Caco-2 (cell line): ENCODE results near the gene NKAIN2. TPM values are rescaled to one million over a fixed set of nuclear protein-coding genes. Genes with fewer than 3 reads are reported as not detected.

Source experiments
- BruUV-seq: library from RNA; stranded (reverse); fragments of 400-500 nt; replicated peaks from 2 replicates; lab custom pipeline; 2021; lab: Mats Ljungman, UMichigan
- CTCF ChIA-PET: fragments of 300-600 bp; sonication (Branson Sonifier 250); formaldehyde crosslinking; loops from one replicate; lab custom pipeline; 2022; ENCODE audit warnings: antibody characterized with exemption; lab: Charles Lee
- POLR2A ChIA-PET: fragments of 300-600 bp; sonication (Branson Sonifier 250); formaldehyde crosslinking; loops from one replicate; lab custom pipeline; 2022; ENCODE audit warnings: antibody characterized with exemption; lab: Charles Lee
- DNase-seq, 2 experiments: peaks; one replicate each; pipeline versions ENCODE4 v3.0.0 to v3.0.0-alpha.2; 2020 to 2022
- H3K27me3 ChIP-seq: replicated peaks from 2 replicates; pipeline ENCODE4 v1.6.0; 2011; ENCODE audit warnings: low read length; ENCODE audit not compliant: control insufficient read depth, insufficient read depth
- H3K36me3 ChIP-seq: 2 replicates; pipeline ENCODE4 v1.5.1; 2011; ENCODE audit warnings: low read length; ENCODE audit not compliant: control insufficient read depth, insufficient read depth
- H3K4me1 ChIP-seq: fragments of 250-450 bp; sonication (Bioruptor Pico); 2 replicates; pipeline ENCODE4 v1.5.1; 2020; ENCODE audit warnings: mild to moderate bottlenecking
- H3K4me3 ChIP-seq: 2 replicates; pipeline ENCODE4 v1.5.1; 2011; ENCODE audit warnings: low read depth, mild to moderate bottlenecking, control low read depth, low read length
- H3K9me3 ChIP-seq: fragments of 250-450 bp; sonication (Bioruptor Pico); 2 replicates; pipeline ENCODE4 v1.5.1; 2020; ENCODE audit warnings: mild to moderate bottlenecking, moderate library complexity
- H3K27ac Mint-ChIP-seq: one replicate; pipeline ENCODE4 v1.8.0; 2022; ENCODE audit warnings: mixed read lengths; ENCODE audit not compliant: unreplicated experiment
- H3K27me3 Mint-ChIP-seq: one replicate; pipeline ENCODE4 v1.8.0; 2022; ENCODE audit warnings: mixed read lengths; ENCODE audit not compliant: insufficient read depth, unreplicated experiment
- H3K36me3 Mint-ChIP-seq: one replicate; pipeline ENCODE4 v1.8.0; 2022; ENCODE audit warnings: mild to moderate bottlenecking, mixed read lengths; ENCODE audit not compliant: insufficient read depth, unreplicated experiment
- H3K4me1 Mint-ChIP-seq: one replicate; pipeline ENCODE4 v1.8.0; 2022; ENCODE audit warnings: low read depth, mixed read lengths; ENCODE audit not compliant: unreplicated experiment
- H3K4me3 Mint-ChIP-seq: one replicate; pipeline ENCODE4 v1.8.0; 2022; ENCODE audit warnings: mild to moderate bottlenecking, moderate library complexity, mixed read lengths; ENCODE audit not compliant: unreplicated experiment
- H3K9me3 Mint-ChIP-seq: one replicate; pipeline ENCODE4 v1.8.0; 2022; ENCODE audit warnings: mixed read lengths; ENCODE audit not compliant: unreplicated experiment
- CTCF ChIP-seq, 2 experiments: fragments of 200-600 bp in 1 of 2; IDR thresholded peaks; 1 replicate in 1 of 2; 2 replicates in 1 of 2; pipeline versions ENCODE4 v1.5.1 to v1.8.0; 2011 to 2022; ENCODE audit warnings: antibody characterized with exemption in 1 of 2, control low read depth in 1 of 2, inconsistent platforms in 1 of 2, low read depth in 1 of 2, low read length in 1 of 2, mild to moderate bottlenecking in 1 of 2, moderate library complexity in 1 of 2; ENCODE audit not compliant: insufficient read depth in 1 of 2, severe bottlenecking in 1 of 2, unreplicated experiment in 1 of 2
- intact Hi-C: fragments of 100-400 bp; cut with micrococcal nuclease; formaldehyde crosslinking; loops from one replicate; pipeline ENCODE4 v1.10.0; 2022; ENCODE audit not compliant: unreplicated experiment
- total RNA-seq: library from RNA; stranded (reverse); gene quantifications from 2 replicates; pipeline ENCODE4 v1.2.3, GENCODE V29; 2022

The NKAIN2 gene
- total RNA-seq, 1 experiment from 2014 or later = not detected

GRCh38 chr6:124770784-124771183 is 967.1 kb downstream of the NKAIN2 start:
- DNase-seq = no peak
- CTCF ChIA-PET = no interaction called here
- H3K27ac Mint-ChIP-seq = no peak overlapping the region
- H3K36me3 ChIP-seq = no peaks in the 10 kb centered on the region
- TF ChIP-seq CTCF (IDR thresholded peaks at IDR 0.05; ENCODE audit: insufficient read depth in 1 of 2, low read depth in 1 of 2, low read length in 1 of 2, severe bottlenecking in 1 of 2, unreplicated experiment in 1 of 2) = no peak
- no peak overlapping the region for H3K4me3 Mint-ChIP-seq
- H3K9me3 Mint-ChIP-seq = no peaks in the 10 kb centered on the region
- intact Hi-C loops = no loop called here
- no peaks in the 10 kb centered on the region for H3K27me3 ChIP-seq
- no peaks in the 10 kb centered on the region for H3K4me1 ChIP-seq
- H3K4me1 Mint-ChIP-seq = no peaks in the 10 kb centered on the region
- peaks cover 3% of the 10 kb centered on the region for H3K27me3 Mint-ChIP-seq
- no peaks in the 10 kb centered on the region for H3K9me3 ChIP-seq
- H3K4me3 ChIP-seq = no peak overlapping the region
- no TSS peak for BruUV-seq
- POLR2A ChIA-PET = no interaction called here
- no peaks in the 10 kb centered on the region for H3K36me3 Mint-ChIP-seq

- Mint-ChIP-seq H3K36me3 (no peaks in the 10 kb centered on the region), H3K4me1 (no peaks in the 10 kb centered on the region), H3K9me3 (no peaks in the 10 kb centered on the region), H3K4me3 (no peak overlapping the region), H3K27ac (no peak overlapping the region), H3K27me3 (peaks cover 3% of the 10 kb centered on the region)
- Histone ChIP-seq H3K27me3 (no peaks in the 10 kb centered on the region), H3K36me3 (no peaks in the 10 kb centered on the region), H3K4me1 (no peaks in the 10 kb centered on the region), H3K4me3 (no peak overlapping the region), H3K9me3 (no peaks in the 10 kb centered on the region)
- no peak for TF ChIP-seq CTCF (IDR thresholded peaks at IDR 0.05; ENCODE audit: insufficient read depth in 1 of 2, low read depth in 1 of 2, low read length in 1 of 2, severe bottlenecking in 1 of 2, unreplicated experiment in 1 of 2)
- intact Hi-C loops = no loop called here
- DNase-seq = no peak
- CTCF ChIA-PET = no interaction called here
- no TSS peak for BruUV-seq
- POLR2A ChIA-PET = no interaction called here
These were observed 969.2 kb downstream of the NKAIN2 start for GRCh38 chr6:124772733-124773319.

DNA sequence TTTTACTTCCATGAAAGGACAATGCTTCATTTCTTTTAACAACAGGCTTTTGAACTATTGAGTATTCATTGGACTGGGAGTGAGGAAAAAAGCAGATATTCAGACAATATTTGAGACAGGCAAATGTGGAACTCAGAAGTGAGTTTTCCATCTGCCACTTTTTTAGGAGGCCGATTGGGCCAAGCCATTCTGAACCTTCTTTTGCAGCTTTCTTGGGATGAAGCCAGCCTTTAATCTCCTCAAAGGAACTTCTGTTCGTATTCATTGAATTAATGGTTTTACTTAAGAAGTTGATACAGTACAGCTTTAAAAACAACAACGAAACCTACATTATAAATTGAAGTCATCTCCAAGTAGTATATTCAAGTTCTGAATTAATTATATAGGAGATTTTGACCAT is 971.5 kb downstream of the NKAIN2 start:
- H3K4me3 Mint-ChIP-seq = no peak overlapping the region
- Histone ChIP-seq H3K36me3 (no peaks in the 10 kb centered on the region), H3K4me1 (no peaks in the 10 kb centered on the region), H3K27me3 (no peaks in the 10 kb centered on the region), H3K4me3 (no peak overlapping the region), H3K9me3 (no peaks in the 10 kb centered on the region)
- no peaks in the 10 kb centered on the region for H3K36me3 Mint-ChIP-seq
- POLR2A ChIA-PET = no interaction called here
- no peaks in the 10 kb centered on the region for H3K4me1 Mint-ChIP-seq
- peaks cover 3% of the 10 kb centered on the region for H3K27me3 Mint-ChIP-seq
- no peak for TF ChIP-seq CTCF (IDR thresholded peaks at IDR 0.05; ENCODE audit: insufficient read depth in 1 of 2, low read depth in 1 of 2, low read length in 1 of 2, severe bottlenecking in 1 of 2, unreplicated experiment in 1 of 2)
- no peak overlapping the region for H3K27ac Mint-ChIP-seq
- DNase-seq = no peak
- no TSS peak for BruUV-seq
- intact Hi-C loops = no loop called here
- CTCF ChIA-PET = no interaction called here
- no peaks in the 10 kb centered on the region for H3K9me3 Mint-ChIP-seq
